HepG2 (cell line): Measurements from ENCODE around the gene TMEM144. TPM values are rescaled to one million over a fixed set of nuclear protein-coding genes. Genes with fewer than 3 reads are reported as not detected.

ENCODE experiments used
- ATAC-seq: fragments of 200-7000 bp; cut with Tn5 transposase; 3 replicates; pipeline ENCODE4 v1.9.1; 2020; ENCODE audit warnings: mild to moderate bottlenecking, moderate library complexity
- BruUV-seq: library from RNA; stranded (reverse); fragments of 400-500 nt; replicated peaks from 2 replicates; lab custom pipeline; 2021; lab: Mats Ljungman, UMichigan
- CTCF ChIA-PET: fragments of 300-600 bp; formaldehyde crosslinking; extraction: SDS; loops from one replicate; lab custom pipeline; 2021; ENCODE audit warnings: low total read pairs, inconsistent platforms, low intra/inter-chr PET ratio; lab: Yijun Ruan, JAX
- POLR2A ChIA-PET: fragments of 350-600 bp; sonication (Branson Sonifier 250); formaldehyde crosslinking; loops from one replicate; lab custom pipeline; 2020; ENCODE audit warnings: antibody characterized with exemption, inconsistent platforms; lab: Yijun Ruan, JAX
- DNase-seq: peaks from one replicate; pipeline ENCODE4 v3.0.0-alpha.2; 2015; ENCODE audit warnings: low spot score
- FAIRE-seq: peaks from 3 replicates; lab custom pipeline; 2011; peaks lifted over from hg19 to GRCh38; lab: Jason Lieb, UNC
- H2AFZ ChIP-seq: one replicate; pipeline ENCODE4 v1.6.1; 2011; ENCODE audit warnings: low read length, inconsistent platforms
- H3K27ac ChIP-seq: fragments of 300-600 bp; 3 replicates; pipeline ENCODE4 v1.8.0; 2011; ENCODE audit warnings: mixed run types, mild to moderate bottlenecking, mixed read lengths, low read length, inconsistent platforms; ENCODE audit not compliant: insufficient read depth; ENCODE audit errors: extremely low read length
- H3K27me3 ChIP-seq, 2 experiments: fragments of 200-600 bp in 1 of 2; 2 replicates in 1 of 2; 3 replicates in 1 of 2; pipeline versions ENCODE4 v1.6.0 to v1.8.0; 2011; ENCODE audit warnings: low read length in 2 of 2, mild to moderate bottlenecking in 2 of 2, moderate library complexity in 2 of 2, inconsistent platforms in 1 of 2; ENCODE audit not compliant: insufficient read depth in 2 of 2, control insufficient read depth in 1 of 2
- H3K36me3 ChIP-seq, 2 experiments: fragments of 200-600 bp in 1 of 2; replicated peaks in 1 of 2; 2 replicates in 1 of 2; 3 replicates in 1 of 2; pipeline versions ENCODE4 v1.5.1 to v1.8.0; 2011; ENCODE audit warnings: low read length in 2 of 2, inconsistent platforms in 1 of 2; ENCODE audit not compliant: insufficient read depth in 2 of 2, control insufficient read depth in 1 of 2
- H3K4me1 ChIP-seq: 2 replicates; pipeline ENCODE4 v1.5.1; 2012; ENCODE audit warnings: low read length, inconsistent platforms; ENCODE audit not compliant: insufficient read depth
- H3K4me2 ChIP-seq: 2 replicates; pipeline ENCODE4 v1.6.0; 2011; ENCODE audit warnings: low read depth, low read length, inconsistent platforms
- H3K4me3 ChIP-seq, 3 experiments: fragments of 200-600 bp in 1 of 3; sonication (generic), shearing (Covaris generic) in 1 of 3; replicated peaks in 1 of 3; 2 replicates each; pipeline ENCODE4 v1.5.1; 2011 to 2016; ENCODE audit warnings: low read length in 3 of 3, inconsistent platforms in 2 of 3, low read depth in 2 of 3, mild to moderate bottlenecking in 2 of 3, control low read depth in 1 of 3, mixed read lengths in 1 of 3; ENCODE audit not compliant: insufficient read depth in 1 of 3
- H3K79me2 ChIP-seq: one replicate; pipeline ENCODE4 v1.6.1; 2011; ENCODE audit warnings: low read length, inconsistent platforms; ENCODE audit not compliant: insufficient read depth
- H3K9ac ChIP-seq: 2 replicates; pipeline ENCODE4 v1.6.0; 2011; ENCODE audit warnings: mild to moderate bottlenecking, low read depth, low read length, inconsistent platforms; ENCODE audit not compliant: insufficient read depth
- H3K9me3 ChIP-seq: 2 replicates; pipeline ENCODE4 v1.5.1; 2012; ENCODE audit warnings: mild to moderate bottlenecking, low read length
- H4K20me1 ChIP-seq: 2 replicates; pipeline ENCODE4 v1.6.0; 2011; ENCODE audit warnings: inconsistent platforms, mild to moderate bottlenecking, low read length, moderate library complexity; ENCODE audit not compliant: insufficient read depth
- CBX1 ChIP-seq: IDR thresholded peaks from one replicate; pipeline ENCODE4 v1.6.1; 2016; ENCODE audit warnings: antibody characterized with exemption, low read depth
- FOXK1 ChIP-seq: sonication (generic); formaldehyde crosslinking; IDR thresholded peaks from 2 replicates; pipeline ENCODE4 v1.4.0; 2020; ENCODE audit warnings: low read depth, missing genetic modification reagents, borderline replicate concordance
- HOXA3 ChIP-seq: sonication (generic); formaldehyde crosslinking; IDR thresholded peaks from 2 replicates; pipeline ENCODE4 v1.5.0; 2020; ENCODE audit warnings: missing genetic modification reagents
- RFXAP ChIP-seq: sonication (generic); formaldehyde crosslinking; IDR thresholded peaks from 2 replicates; pipeline ENCODE4 v1.4.0; 2020; ENCODE audit warnings: missing genetic modification reagents, borderline replicate concordance
- SMARCC2 ChIP-seq: fragments of 450-650 bp; IDR thresholded peaks from 2 replicates; pipeline ENCODE4 v1.6.1; 2017; ENCODE audit warnings: antibody characterized with exemption, mild to moderate bottlenecking
- TAF1 ChIP-seq: sonication (generic); formaldehyde crosslinking; IDR thresholded peaks from 2 replicates; pipeline ENCODE4 v1.4.0; 2020; ENCODE audit warnings: missing genetic modification reagents
- ZBTB25 ChIP-seq: IDR thresholded peaks from 2 replicates; pipeline ENCODE4 v1.6.1; 2018; ENCODE audit warnings: missing genetic modification reagents
- ZBTB8A ChIP-seq: sonication (generic); formaldehyde crosslinking; IDR thresholded peaks from 2 replicates; pipeline ENCODE4 v1.4.0; 2020; ENCODE audit warnings: mild to moderate bottlenecking, low read depth, missing genetic modification reagents, borderline replicate concordance
- ZNF251 ChIP-seq: sonication (generic); formaldehyde crosslinking; IDR thresholded peaks from 2 replicates; pipeline ENCODE4 v1.9.0; 2021; ENCODE audit warnings: mild to moderate bottlenecking, missing genetic modification reagents
- ZNF414 ChIP-seq: sonication (generic); formaldehyde crosslinking; IDR thresholded peaks from 2 replicates; pipeline ENCODE4 v1.5.0; 2020; ENCODE audit warnings: missing genetic modification reagents
- ZNF576 ChIP-seq: sonication (generic); formaldehyde crosslinking; IDR thresholded peaks from 2 replicates; pipeline ENCODE4 v1.4.0; 2020; ENCODE audit warnings: mild to moderate bottlenecking, missing genetic modification reagents
- ZNF703 ChIP-seq: sonication (generic); formaldehyde crosslinking; IDR thresholded peaks from 2 replicates; pipeline ENCODE4 v1.5.1; 2020; ENCODE audit warnings: missing genetic modification reagents, mild to moderate bottlenecking, moderate library complexity, borderline replicate concordance
- ZNF75D ChIP-seq: sonication (generic); formaldehyde crosslinking; IDR thresholded peaks from 2 replicates; pipeline ENCODE4 v1.8.1; 2023; ENCODE audit warnings: missing genetic modification reagents, mild to moderate bottlenecking, borderline replicate concordance
- ZNF773 ChIP-seq: sonication (generic); formaldehyde crosslinking; IDR thresholded peaks from 2 replicates; pipeline ENCODE4 v1.4.0; 2020; ENCODE audit warnings: missing genetic modification reagents, borderline replicate concordance
- ZNF879 ChIP-seq: sonication (generic); formaldehyde crosslinking; IDR thresholded peaks from 2 replicates; pipeline ENCODE4 v1.8.1; 2023; ENCODE audit warnings: missing genetic modification reagents
- WGBS: methylation state at CpG from one replicate; pipeline ENCODE4 v1.1.6; 2017; ENCODE audit warnings: low lambda C conversion rate; 5-methylcytosine and 5-hydroxymethylcytosine counted together
- in situ Hi-C: cut with HindIII; loops from 2 replicates; pipeline ENCODE4 v1.10.0; 2017; ENCODE audit warnings: low pct_unique_long_range_greater_than_20kb; ENCODE audit not compliant: extremely low pct_ligation_motif_present
- intact Hi-C: fragments of 100-400 bp; cut with micrococcal nuclease; formaldehyde crosslinking; loops from one replicate; pipeline ENCODE4 v1.10.0; 2022; ENCODE audit not compliant: unreplicated experiment
- polyA plus RNA-seq, 8 experiments: library from polyadenylated mRNA; depleted of rRNA in 3 of 8; stranded (reverse) in 7 of 8; unstranded in 1 of 8; fragments of >200 nt; fragmentation: Illumina TruSeq in 4 of 8; extraction: Trizol in 4 of 8; gene quantifications; 2 replicates each; pipeline versions ENCODE4 v1.2.1 to v1.2.3, GENCODE V29; 2011 to 2016; ENCODE audit warnings: low read depth in 4 of 8, missing spikeins in 1 of 8, mixed read lengths in 1 of 8; ENCODE audit not compliant: insufficient read depth in 1 of 8
- total RNA-seq, 5 experiments: library from RNA; depleted of rRNA; stranded (reverse); fragments of >200 nt; fragmentation: Illumina TruSeq; extraction: Trizol; gene quantifications; 2 replicates each; pipeline ENCODE4 v1.2.3, GENCODE V29; 2016; ENCODE audit warnings: low read depth in 1 of 5
- TF ChIP-seq, protein P1 (sequence below): IDR thresholded peaks from 2 replicates; pipeline ENCODE4 v1.6.1; 2016; ENCODE audit warnings: low read depth
- TF ChIP-seq, protein P2 (sequence below): sonication (generic); formaldehyde crosslinking; IDR thresholded peaks from 2 replicates; pipeline ENCODE4 v1.8.1; 2023; ENCODE audit warnings: mild to moderate bottlenecking, moderate library complexity, missing genetic modification reagents
- TF ChIP-seq, protein P3 (sequence below): sonication (generic); formaldehyde crosslinking; IDR thresholded peaks from 2 replicates; pipeline ENCODE4 v1.5.0; 2020; ENCODE audit warnings: missing genetic modification reagents, mild to moderate bottlenecking, borderline replicate concordance

TMEM144 gene
- total and polyA plus RNA-seq, 2 of the 13 experiments (the other 11 are each of a cell fraction or from before 2014, with no cell fraction given): 10.9 to 12.3 TPM

DNA sequence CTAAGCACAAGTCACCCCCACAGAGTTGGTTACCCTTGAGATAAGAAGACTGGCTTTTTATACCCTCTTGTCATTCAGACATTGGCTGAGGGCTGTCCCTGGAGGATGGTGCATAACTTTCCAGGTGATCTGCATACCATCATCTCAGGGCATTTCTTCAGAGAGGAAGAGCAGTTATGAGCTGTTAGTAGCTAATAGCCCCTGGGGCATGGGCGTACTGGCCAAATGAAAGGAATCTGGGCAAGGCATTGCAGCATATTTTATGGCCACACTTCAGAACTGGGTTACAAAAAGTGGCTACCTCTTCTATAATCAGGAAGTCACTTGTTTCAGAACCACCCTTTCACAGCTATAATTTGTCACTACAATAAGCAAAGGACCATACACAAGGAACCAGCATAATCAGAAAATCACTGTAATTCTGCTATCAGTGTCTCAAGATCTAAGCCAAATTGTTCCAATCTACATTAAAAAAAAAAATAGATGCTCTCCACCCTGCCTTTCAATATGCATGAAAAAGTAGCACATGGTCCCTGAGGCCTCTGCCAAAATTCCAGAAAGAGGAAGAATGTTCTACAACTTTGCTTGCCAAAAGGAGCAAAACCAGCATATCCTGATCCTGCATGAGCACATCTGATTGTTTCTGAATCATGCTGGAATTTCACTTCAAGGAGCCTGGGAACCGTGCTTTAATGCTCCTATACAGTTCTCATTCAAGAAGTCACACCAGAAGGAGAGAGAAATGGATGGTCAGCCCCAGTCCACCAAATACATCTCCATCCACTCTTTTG lies 92.0 kb downstream of the TMEM144 start (continued):
- TF ChIP-seq, protein P1, sequence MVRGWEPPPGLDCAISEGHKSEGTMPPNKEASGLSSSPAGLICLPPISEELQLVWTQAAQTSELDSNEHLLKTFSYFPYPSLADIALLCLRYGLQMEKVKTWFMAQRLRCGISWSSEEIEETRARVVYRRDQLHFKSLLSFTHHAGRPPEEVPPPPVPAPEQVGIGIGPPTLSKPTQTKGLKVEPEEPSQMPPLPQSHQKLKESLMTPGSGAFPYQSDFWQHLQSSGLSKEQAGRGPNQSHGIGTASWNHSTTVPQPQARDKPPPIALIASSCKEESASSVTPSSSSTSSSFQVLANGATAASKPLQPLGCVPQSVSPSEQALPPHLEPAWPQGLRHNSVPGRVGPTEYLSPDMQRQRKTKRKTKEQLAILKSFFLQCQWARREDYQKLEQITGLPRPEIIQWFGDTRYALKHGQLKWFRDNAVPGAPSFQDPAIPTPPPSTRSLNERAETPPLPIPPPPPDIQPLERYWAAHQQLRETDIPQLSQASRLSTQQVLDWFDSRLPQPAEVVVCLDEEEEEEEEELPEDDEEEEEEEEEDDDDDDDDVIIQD (CRISPR knock-in tag): no peak
- no peak for TF ChIP-seq FOXK1
- no peak for TF ChIP-seq CBX1
- no peak for TF ChIP-seq ZNF879 (CRISPR knock-in tag)
- no peak for TF ChIP-seq RFXAP (CRISPR knock-in tag)
- no peak for TF ChIP-seq ZNF414 (CRISPR knock-in tag)
- TF ChIP-seq ZNF576 (CRISPR knock-in tag): no peak
- no peak for TF ChIP-seq SMARCC2
- no peak for TF ChIP-seq TAF1
- TF ChIP-seq ZNF703 (CRISPR knock-in tag): no peak
- TF ChIP-seq, all 625 proteins: peak for 0

DNA sequence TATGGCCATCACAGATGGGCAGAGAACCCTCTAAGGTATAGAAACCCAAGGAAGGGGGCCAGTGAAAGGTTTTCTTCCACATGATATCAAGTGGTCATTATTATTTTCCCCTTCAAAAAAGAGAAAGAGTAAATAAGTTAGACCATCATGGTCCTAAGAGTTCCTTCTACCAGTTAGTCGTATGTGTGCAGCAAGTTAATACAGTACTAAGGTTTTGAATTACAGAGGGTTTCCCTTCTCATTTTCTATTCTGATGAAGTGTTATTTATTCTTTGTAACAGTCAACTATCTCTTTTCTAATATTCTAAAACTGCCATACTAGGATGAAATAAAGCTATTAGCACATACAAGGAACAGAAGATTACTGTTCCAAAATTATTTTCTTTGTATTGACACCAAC lies 94.4 kb downstream of the TMEM144 start:
- Histone ChIP-seq H3K27ac (no peak overlapping the region), H2AFZ (no peak overlapping the region), H3K9ac (no peak overlapping the region), H3K79me2 (no peaks in the 10 kb centered on the region), H4K20me1 (no peaks in the 10 kb centered on the region), H3K4me2 (no peak overlapping the region), H3K9me3 (no peaks in the 10 kb centered on the region), H3K4me1 (peaks cover 16% of the 10 kb centered on the region), H3K36me3 (no peaks in the 10 kb centered on the region), H3K4me3 (no peak overlapping the region), H3K27me3 (peaks cover 0 to 4% of the 10 kb centered on the region in 2 experiments; a peak in 1 of 5 replicates)
- ChIA-PET POLR2A (no interaction called here), CTCF (no interaction called here)
- DNase-seq (no peak), FAIRE-seq (no peak), ATAC-seq (no peak)
- WGBS: 0% methylated on average over 1 of the region's 1 CpG
- no TSS peak for BruUV-seq
- intact Hi-C loops (no loop called here), in situ Hi-C loops (no loop called here)
- no peak for TF ChIP-seq HOXA3 (CRISPR knock-in tag)
- TF ChIP-seq, protein P2, sequence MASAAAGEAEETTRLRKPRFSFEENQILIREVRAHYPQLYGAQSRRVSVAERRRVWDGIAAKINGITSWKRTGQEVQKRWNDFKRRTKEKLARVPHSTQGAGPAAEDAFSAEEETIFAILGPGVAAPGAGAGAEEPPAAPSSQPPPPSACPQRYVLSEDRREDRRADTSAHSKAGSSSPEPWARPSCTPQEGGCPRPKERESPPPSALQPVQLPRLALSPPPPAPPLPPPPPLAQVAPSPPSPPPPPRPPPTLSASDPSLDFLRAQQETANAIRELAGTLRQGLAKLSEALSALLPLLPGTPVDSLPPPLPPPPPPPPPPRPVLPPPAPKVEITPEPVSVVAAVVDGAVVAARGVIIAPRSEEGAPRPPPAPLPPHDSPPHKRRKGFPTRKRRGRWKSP (CRISPR knock-in tag): no peak
- TF ChIP-seq, protein P3, sequence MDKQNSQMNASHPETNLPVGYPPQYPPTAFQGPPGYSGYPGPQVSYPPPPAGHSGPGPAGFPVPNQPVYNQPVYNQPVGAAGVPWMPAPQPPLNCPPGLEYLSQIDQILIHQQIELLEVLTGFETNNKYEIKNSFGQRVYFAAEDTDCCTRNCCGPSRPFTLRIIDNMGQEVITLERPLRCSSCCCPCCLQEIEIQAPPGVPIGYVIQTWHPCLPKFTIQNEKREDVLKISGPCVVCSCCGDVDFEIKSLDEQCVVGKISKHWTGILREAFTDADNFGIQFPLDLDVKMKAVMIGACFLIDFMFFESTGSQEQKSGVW (CRISPR knock-in tag): no peak
- TF ChIP-seq ZNF251: no peak
- no peak for TF ChIP-seq ZBTB8A (CRISPR knock-in tag)
- no peak for TF ChIP-seq ZNF773 (CRISPR knock-in tag)
- TF ChIP-seq ZNF75D (CRISPR knock-in tag): no peak
- TF ChIP-seq ZBTB25 (CRISPR knock-in tag): no peak
